ENCODE results near the gene USH1G.

USH1G gene

GRCh38 chr17:74953134-74953687 lies 30.2 kb upstream of the USH1G start:
- no peak for DNase-seq

DNA sequence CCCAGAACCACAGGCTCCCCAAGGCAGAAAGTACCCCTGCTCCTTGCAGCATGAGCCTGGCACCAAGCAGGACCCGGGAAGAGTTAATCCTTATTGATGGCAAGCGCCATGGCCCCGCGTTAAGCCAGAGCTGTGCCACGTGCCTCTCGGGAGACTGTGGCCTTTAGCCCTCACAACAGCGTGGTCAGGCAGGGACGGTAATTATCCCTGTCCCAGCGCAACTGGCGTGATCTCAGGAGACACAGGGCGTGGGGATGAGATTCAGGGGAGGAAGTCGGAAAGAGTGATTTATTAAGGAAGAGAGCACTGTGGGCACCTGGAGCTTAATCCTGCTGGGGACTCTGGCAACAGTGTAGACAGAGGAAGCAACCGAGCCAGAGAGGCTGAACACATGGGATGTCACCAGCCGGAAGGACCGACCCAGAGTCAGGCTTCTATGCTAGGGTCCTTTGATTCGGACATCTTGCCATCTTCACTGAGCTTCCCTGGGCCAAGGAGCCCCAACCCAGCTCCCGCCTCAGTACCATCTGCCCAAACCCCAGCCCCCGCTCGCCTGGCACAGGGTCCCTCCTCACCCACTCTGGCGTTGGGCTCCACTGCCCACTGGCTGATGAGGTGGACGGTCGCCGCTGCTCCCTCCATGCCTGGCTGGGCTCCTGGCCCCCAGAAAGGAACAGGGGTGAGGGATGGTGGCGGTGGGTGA lies 29.5 kb upstream of the USH1G start:
- no peak for DNase-seq

DNA sequence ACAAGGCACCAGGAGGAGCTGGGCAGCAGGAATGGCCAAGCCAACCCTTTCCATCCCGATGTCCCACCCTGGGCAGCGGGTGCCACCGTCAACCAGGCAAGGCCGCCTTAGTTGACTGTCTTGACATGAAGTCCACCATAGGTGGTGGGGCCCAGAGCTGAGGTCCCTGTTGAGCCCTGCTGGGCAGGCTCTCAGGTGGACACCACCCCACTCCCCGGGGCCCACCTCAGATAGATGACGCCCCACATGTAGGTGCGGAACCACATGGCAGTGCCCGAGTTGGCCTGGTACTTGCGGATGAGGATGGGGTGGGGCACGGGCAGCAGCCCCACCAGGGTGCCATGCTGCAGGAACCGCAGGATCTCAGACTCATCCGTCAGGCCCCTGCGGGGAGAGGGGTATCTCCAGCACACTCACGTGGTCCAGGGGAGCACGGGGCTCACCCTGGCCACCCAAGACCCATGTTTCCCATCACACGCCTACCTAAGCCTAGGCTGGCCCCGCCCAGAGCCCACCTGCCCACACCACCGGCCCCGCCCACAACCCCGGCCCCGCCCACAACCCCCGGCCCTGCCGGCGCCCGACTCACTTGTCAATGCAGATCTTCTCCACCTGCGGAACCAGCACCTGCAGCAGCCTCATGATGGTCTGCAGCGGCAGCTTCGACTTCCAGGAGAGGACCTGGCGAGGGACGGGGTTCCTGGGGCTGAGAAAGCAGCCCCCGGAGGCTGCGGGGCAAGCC lies 28.8 kb upstream of the USH1G start:
- DNase-seq = no peak

DNA sequence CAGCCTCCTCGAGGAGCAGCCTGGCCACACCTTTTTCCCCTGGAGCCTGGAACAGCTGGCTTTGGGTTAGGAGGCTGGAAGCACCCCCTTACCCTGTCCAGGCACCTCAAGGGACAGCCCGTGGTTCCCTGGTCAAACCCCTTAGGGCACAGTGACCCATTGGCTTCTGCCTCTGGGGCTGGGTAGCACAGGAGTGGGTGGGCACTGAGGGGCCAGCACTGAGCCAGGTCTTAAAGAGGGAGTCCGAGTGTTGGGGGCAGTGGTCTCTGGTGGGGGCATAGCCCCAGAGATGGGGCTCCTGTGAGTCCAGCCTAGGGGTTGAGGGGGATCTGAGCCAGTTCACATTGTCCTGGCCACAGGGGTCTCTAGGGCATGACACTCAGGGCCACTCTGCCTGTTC lies 28.0 kb upstream of the USH1G start:
- no peak for DNase-seq

DNA sequence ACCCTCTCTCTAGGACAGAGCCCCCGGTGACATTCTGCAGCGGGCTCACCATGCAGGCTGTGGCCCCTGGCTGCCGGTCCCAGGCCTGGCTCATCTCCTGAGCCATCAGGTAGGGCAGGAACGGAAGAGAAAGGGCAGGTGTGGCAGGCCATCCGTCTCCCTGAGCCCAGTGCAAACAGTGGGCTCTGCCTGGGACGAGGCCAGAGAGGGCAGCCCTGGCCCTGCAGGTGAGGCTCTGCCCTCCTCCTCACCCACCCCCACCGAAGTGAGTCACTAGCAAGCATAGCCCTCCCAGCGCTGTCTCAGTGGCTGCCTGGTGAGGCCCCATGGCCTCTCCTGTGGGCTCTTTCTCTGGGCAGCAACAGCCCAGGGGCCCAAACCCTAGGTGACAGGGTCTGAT lies 27.2 kb upstream of the USH1G start:
- no peak for DNase-seq

DNA sequence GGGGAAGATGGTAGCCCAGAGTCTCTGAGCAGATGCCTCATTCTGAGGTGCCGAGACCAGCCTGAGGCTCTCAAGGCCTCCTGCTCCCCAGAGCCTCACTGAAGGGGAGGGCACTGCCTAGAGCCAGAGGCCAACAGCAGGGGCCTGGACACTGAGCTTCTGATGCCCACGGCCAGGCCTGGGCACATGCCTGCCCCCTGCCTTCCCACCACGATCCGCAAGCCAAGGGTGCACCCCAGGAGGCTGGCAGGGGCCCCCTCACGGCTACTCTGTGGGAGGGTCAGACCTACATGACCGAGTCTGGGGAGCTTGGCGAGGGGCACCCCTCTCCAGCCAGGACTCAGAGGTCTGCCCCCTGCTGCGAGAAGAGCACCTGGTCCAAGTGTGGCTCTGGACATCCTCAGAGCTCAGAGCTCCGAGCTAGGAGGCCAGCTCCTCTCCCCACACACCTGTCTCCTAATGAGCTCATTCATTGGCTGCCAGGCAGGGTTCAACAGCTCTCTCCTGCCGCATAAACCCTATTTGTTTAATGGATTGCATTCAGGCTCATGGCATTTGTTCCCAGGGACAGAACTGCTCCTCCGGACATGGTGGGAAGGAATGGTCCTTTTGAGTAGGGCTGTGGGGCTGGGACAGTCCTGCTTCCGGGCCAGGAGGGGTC lies 26.5 kb upstream of the USH1G start:
- DNase-seq = no peak

DNA sequence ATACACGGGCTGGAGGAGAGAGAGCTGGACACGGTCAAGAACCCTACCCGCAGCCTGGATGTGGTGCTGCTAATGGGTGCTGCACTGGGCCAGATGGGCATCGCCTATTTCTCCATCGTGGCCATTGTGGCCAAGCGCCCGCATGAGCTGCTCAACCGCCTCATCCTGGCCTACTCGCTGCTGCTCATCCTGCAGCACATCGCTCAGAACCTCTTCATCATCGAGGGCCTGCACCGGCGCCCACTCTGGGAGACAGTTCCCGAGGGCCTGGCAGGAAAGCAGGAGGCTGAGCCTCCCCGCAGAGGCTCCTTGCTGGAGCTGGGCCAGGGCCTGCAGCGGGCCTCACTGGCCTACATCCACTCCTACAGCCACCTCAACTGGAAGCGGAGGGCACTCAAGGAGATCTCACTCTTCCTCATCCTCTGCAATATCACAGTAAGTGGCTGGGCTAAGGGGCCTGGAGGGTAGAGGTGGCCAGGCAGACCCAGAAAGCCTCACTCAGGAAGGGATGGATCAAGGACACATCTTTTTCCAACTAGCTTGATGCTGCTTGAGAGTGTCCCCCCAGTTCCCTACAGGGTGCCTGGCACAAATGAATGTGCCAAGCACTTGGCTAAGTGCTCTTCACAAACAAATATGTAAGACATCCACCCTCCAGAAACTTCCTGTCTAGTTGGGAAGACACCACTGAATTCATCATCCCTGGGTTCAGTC lies 24.1 kb upstream of the USH1G start:
- DNase-seq = no peak

DNA sequence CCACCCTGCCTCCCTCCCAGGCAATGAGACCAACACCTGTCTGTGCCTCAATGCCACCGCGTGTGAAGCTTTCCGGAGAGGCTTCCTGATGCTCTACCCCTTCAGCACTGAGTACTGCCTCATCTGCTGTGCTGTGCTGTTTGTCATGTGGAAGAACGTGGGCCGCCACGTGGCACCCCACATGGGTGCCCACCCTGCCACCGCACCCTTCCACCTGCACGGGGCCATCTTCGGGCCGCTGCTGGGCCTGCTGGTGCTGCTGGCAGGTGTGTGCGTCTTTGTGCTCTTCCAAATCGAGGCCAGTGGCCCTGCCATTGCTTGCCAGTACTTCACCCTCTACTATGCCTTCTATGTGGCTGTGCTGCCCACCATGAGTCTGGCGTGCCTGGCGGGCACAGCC lies 23.6 kb upstream of the USH1G start:
- DNase-seq = no peak

- DNase-seq = no peak
Measured at GRCh38 chr17:74945543-74945942, 22.5 kb upstream of the USH1G start.

- no peak for DNase-seq
Measured at GRCh38 chr17:74943808-74944522, 20.9 kb upstream of the USH1G start.

- no peak for DNase-seq
Measured at GRCh38 chr17:74941128-74941725, 18.2 kb upstream of the USH1G start.

- DNase-seq = no peak
Measured at GRCh38 chr17:74939534-74939933, 16.5 kb upstream of the USH1G start.

DNA sequence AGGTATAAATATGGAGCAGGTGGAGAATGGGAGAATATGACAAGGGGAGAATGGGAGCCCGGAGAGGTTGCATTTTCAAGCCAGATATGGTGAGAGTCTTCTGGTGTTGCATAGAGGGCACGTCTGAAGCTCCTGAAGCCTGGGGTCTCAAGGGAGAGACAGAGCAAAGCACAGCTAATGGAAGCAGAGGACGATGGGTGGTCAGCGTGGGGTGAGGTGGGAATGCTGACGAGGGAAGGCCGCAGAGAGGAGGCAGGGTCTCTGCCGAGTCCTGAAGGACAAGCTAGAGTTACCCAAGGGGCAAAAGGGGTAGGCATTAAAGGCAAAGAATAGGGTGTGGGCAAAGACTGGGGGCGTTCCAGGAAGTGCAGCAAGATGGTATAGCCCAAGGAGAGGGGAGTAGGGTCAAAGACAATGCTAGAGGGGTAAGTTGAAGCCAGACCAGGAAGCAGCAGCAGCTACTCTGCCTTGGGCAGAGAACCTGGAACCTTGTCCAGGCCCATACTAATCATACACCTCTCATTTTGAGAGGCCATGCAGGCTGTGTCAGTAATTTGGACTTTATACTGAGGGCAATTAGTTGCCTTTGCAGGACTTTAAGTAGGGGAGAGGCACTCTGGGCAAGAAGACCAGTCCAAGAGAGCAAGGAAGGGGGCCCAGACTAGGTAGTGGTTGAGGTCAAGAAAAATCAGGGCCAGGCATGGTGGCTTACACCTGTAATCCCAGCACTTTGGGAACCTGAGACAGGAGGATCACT lies 15.3 kb upstream of the USH1G start:
- no peak for DNase-seq

DNA sequence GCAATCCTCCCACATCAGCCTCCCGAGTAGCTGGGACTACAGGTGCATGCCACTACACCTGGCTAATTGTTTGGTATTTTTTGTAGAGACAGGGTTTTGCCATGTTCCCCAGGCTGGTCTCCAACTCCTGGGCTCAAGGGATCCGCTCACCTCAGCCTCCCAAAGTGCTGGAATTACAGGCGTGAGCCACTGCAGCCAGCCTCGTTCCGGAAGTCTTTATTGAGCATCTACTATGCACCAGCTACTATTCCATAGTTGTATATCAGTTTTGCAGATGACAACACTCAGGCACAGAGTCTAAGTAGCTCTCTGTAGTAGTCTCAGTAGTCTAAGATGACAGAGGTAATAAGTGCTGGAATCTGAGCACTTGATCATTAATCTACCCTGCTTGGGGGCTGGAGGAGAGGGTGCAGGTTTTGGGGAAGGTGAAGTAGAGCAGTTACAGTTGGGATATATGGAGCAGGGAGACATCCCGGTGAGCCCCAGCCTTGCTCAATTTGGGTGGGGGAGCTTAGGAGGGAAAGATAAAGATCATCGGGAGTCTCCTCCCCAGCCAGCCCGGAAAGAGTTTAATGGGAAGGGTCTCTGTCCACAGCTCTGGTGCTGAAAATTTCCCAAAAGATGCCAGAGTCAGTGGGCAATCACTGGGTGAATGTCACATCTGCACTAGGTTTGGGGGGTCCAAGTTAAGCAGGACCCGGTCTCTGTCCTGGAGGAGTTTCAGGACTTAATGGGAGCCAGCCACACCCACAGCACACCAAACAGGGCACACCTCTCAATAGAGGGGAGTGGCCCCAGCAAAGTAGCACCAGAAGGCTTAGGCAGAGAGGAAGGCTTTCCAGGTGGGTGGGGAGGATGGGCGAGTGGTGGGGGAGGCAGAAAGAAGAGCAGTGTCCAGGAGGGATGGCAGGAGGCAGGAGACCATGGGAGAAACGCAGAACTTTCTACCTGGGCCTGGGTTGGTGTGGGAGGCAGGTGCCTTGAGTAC lies 14.3 kb upstream of the USH1G start:
- DNase-seq = no peak

- no peak for DNase-seq
Measured at GRCh38 chr17:74936470-74936799, 13.4 kb upstream of the USH1G start.

DNA sequence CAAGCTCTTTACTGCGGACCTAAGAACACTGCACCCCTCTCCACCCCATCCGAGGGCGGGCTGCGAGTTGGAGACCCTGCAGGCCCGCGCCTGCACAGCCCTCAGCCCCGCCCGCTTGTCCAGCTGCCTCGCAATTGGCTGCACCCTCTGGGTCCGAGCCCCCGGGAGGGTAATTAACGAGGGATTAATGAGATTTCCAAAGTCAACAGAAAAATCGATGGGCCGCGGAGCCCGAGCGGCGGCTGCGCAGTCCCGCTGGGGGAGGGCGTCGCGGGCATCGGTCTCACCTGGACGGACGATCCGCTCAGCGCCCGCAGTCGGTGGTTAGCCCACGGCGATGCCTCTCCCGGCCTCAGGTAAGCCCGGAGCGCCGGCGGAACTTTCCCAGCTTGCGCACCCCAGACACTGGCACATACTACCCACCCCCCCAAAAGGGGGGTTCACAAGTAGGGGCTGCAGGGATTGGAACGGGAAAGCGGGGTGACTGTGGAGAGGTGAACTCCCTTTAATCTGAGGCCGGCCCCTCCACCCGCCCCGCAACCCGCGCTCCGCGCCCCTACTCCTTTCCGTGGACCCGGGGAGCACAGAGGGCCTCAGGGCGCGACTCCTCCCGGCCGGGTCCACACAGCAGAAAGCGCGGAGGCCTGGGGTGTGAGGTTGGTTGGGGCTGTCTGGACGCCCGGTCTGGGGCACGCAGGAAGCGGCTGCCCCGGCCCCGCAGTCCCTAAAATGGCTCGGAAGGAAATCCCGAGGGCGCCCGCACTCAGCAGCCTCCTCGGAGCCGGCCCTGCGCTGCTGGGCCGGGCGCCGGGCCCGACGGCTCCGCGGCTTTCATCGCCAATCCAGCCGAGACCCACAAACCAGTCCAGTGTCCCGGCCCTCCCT lies 12.8 kb upstream of the USH1G start, which contains the start of gene OTOP3:
Gene OTOP3 (plus strand): TSS at position 314 of the 885 bp plus-strand sequence. CDS start 24 bp downstream, at position 338.
- DNase-seq = no peak

DNA sequence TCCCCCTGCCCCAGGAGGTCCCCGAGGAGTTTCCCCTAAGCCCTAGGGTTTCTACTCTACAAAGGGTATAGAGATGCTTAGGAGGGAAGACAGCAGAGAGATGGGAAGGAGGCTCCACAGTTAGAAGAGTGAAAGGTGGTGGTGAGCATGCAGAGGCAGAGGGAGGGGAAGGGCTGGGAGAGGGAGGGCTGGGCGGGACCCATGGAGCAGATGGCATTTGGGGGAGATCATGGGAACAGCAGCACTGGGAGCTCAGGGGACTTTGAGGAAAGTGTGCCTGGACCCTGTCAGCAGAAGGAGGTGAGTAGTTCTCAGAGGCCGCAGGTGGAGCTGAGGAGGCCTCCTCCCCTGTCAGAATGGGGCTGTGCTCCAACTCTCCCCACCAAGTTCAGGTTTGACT lies 12.0 kb upstream of the USH1G start:
- no peak for DNase-seq

- no peak for DNase-seq
Measured at GRCh38 chr17:74930535-74931036, 7.5 kb upstream of the USH1G start.

GRCh38 chr17:74928786-74929185 lies 5.7 kb upstream of the USH1G start:
- no peak for DNase-seq

All from CD4-positive, alpha-beta T cell treated with Interleukin-21 for 1 hour (primary cell).